ENCODE data around the gene BCKDHA. TPM values are rescaled to one million over a fixed set of nuclear protein-coding genes. Genes with fewer than 3 reads are reported as not detected.

The BCKDHA gene
- polyA plus RNA-seq, 1 of the 3 experiments (the other 2 are of a cell fraction) = 30.9 TPM

DNA sequence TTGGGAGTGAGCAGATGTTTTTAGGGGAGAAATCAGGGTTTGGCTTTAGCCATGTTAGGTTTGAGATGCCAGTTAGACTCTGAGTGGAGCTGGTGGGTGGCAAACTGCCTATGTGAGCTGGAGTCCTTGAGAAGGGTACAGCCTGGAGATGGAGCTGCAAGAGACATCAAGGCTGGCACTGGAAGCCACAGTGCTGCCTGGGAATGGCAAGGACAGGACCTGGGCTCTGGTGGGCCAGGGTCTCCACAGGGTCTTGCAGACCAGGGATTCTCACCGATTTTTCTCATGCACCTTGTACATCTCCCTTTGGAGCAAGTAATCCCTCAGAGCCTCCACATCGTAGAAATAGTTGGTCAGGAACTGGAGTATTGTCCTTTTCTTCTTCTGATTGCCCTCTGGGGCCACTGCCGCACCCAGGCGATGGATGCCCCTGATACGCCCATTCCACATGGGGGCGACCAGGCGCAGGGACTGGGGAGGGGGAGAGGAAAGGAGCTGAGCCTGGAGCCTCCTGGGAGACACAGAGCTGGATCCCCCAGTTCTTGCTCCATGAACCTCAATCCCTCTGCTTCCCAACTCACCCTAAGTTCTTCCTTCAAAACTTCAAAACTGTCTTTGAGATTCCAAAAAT is 40.4 kb downstream of the BCKDHA start:
- Histone ChIP-seq H3K27me3 (ENCODE audit: insufficient read depth) (peaks cover 4% of the 10 kb centered on the region; the same call in 1 of the 2 replicates), H4K20me1 (ENCODE audit: insufficient read depth) (no peaks in the 10 kb centered on the region), H3K4me2 (no peak overlapping the region), H3K9me3 (no peaks in the 10 kb centered on the region), H3K27ac (ENCODE audit: low read depth in 2 of 2, low read length in 1 of 2) (no peak overlapping the region), H3K9me2 (no peaks in the 10 kb centered on the region), H2AFZ (ENCODE audit: low read depth) (no peak overlapping the region), H3K4me3 (ENCODE audit: low read depth in 2 of 2, low read length in 1 of 2) (no peak overlapping the region), H3K4me1 (ENCODE audit: control insufficient read depth in 1 of 2, insufficient read depth in 2 of 2, low read depth in 1 of 2, low read length in 1 of 2) (peaks cover 0 to 4% of the 10 kb centered on the region in 2 experiments; a peak in 3 of 4 replicates), H3F3A (replicated peaks; ENCODE audit: insufficient read depth) (no peaks in the 10 kb centered on the region), H3K9ac (no peak overlapping the region), H3K36me3 (replicated peaks in 1 of 2; ENCODE audit: control insufficient read depth in 1 of 2, insufficient read depth in 2 of 2, low read length in 1 of 2) (peaks cover 0 to 14% of the 10 kb centered on the region in 2 experiments), H3K79me2 (ENCODE audit: insufficient read depth) (peaks cover 13% of the 10 kb centered on the region; the same call in 1 of the 2 replicates)
- TF ChIP-seq CHD2 (IDR thresholded peaks at IDR 0.05; ENCODE audit: low read length, partially characterized antibody) (no peak), GABPA (IDR thresholded peaks at IDR 0.05; ENCODE audit: low read depth) (no peak)
- no peak for DNase-seq
- ChIA-PET POLR2A (no interaction called here), CTCF (interaction anchor here (0.8 to 1.9 kb wide), 3 partner anchors 11 to 132 kb away, joined by 3 to 4 read pairs (median 4); partner anchors contain the start of gene B3GNT8)
- 92% methylated on average over 7 of the region's 7 CpGs for WGBS (ENCODE audit: low lambda C conversion rate)

DNA sequence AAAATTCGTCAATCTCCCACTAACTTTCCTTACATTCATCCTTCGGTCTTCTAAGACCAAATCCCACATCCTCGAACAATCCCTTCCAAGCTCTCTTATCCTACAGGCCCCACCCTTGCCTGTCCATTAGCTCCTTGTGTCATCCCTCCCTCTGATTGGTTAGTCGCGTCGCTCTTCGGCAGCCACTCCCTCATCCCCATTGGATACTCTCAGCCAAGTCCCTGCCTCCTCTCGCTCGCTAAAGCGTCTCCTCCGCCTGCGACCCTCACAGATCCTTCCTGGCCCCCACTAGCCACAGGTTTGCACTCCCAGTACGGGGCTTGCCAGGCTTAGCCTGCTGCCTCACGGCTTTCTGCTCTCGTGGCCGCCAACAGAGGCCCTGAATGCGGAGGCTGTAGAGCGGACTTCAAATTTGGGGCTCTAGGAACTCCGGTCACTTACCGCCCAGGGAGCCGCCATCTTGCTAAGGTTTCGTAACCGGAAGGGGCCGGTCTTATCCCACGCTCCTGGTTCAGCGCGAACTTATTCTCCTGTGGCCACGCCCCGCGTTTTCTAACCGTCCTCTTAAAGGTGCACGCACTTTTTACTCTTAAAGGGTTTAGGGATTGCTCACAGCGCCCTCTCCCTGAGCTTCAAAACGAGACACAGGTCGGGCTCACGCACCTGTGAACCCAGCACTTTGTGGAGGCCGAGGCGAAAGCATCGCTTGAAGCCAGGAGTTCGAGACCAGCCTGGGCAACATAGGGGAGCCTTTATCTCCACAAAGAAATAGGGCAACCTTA is 42.0 kb downstream of the BCKDHA start, which contains the start of gene DMAC2:
DMAC2 (minus strand) TSS at position 472 of the 782 bp plus-strand sequence; CDS start at position 459, 13 bp downstream.
- ChIA-PET POLR2A (interaction anchor here (1.0 to 1.5 kb wide), 3 partner anchors 9 to 13 kb away, joined by 3 to 7 read pairs (median 6); partner anchors contain the start of gene B3GNT8), CTCF (interaction anchor here (0.5 to 3.0 kb wide), 8 partner anchors 9 to 132 kb away, joined by 3 to 23 read pairs (median 8); partner anchors contain the start of gene B3GNT8)
- Histone ChIP-seq H3K4me3 (ENCODE audit: low read depth in 2 of 2, low read length in 1 of 2) (peak within 1 kb of the TSS; percentile 80 to 90), H3K79me2 (ENCODE audit: insufficient read depth) (peaks cover 13% of the 10 kb centered on the region; the same call in 1 of the 2 replicates), H3F3A (replicated peaks; ENCODE audit: insufficient read depth) (no peaks in the 10 kb centered on the region), H3K9me2 (no peaks in the 10 kb centered on the region), H4K20me1 (ENCODE audit: insufficient read depth) (no peaks in the 10 kb centered on the region), H3K27me3 (ENCODE audit: insufficient read depth) (peaks cover 18% of the 10 kb centered on the region; the same call in 1 of the 2 replicates), H3K9me3 (no peaks in the 10 kb centered on the region), H3K36me3 (replicated peaks in 1 of 2; ENCODE audit: control insufficient read depth in 1 of 2, insufficient read depth in 2 of 2, low read length in 1 of 2) (peaks cover 0 to 10% of the 10 kb centered on the region in 2 experiments), H3K9ac (peak within 1 kb of the TSS; percentile 82), H3K27ac (ENCODE audit: low read depth in 2 of 2, low read length in 1 of 2) (peak within 1 kb of the TSS; percentile 92 to 93), H3K4me1 (ENCODE audit: control insufficient read depth in 1 of 2, insufficient read depth in 2 of 2, low read depth in 1 of 2, low read length in 1 of 2) (peaks cover 0 to 4% of the 10 kb centered on the region in 2 experiments; a peak in 3 of 4 replicates), H2AFZ (ENCODE audit: low read depth) (peak within 1 kb of the TSS; percentile 87), H3K4me2 (peak within 1 kb of the TSS; percentile 79)
- peak; percentile 94 for DNase-seq
- 1% methylated on average over 40 of the region's 40 CpGs for WGBS (ENCODE audit: low lambda C conversion rate)
- TF ChIP-seq MXI1 (IDR thresholded peaks at IDR 0.05; ENCODE audit: low read depth, low read length) = peak; percentile 66
- TF ChIP-seq ELF1 (IDR thresholded peaks at IDR 0.05) = peak; percentile 23; the same call in 1 of the 2 replicates
- no peak for TF ChIP-seq RXRA (IDR thresholded peaks at IDR 0.05; ENCODE audit: borderline replicate concordance, low read depth)
- TF ChIP-seq JUND (IDR thresholded peaks at IDR 0.05) = no peak
- TF ChIP-seq TCF12 (IDR thresholded peaks at IDR 0.05) = no peak
- TF ChIP-seq RFX5 (IDR thresholded peaks at IDR 0.05; ENCODE audit: low read length) = peak; percentile 70
- peak; percentile 17; the same call in 1 of the 2 replicates for TF ChIP-seq SIN3A (IDR thresholded peaks at IDR 0.05; ENCODE audit: borderline replicate concordance, low read depth, low read length)
- TF ChIP-seq POLR2AphosphoS5 (IDR thresholded peaks at IDR 0.05; ENCODE audit: low read depth, low read length) = peak; percentile 85
- no peak for TF ChIP-seq TEAD4 (IDR thresholded peaks at IDR 0.05; ENCODE audit: borderline replicate concordance, insufficient read depth)
- peak; percentile 19 for TF ChIP-seq SMC3 (IDR thresholded peaks at IDR 0.05; ENCODE audit: low read depth, low read length)
- TF ChIP-seq EZH2phosphoT487 (IDR thresholded peaks at IDR 0.05; ENCODE audit: borderline replicate concordance, low read depth) = no peak
- no peak for TF ChIP-seq MEF2A (IDR thresholded peaks at IDR 0.05; ENCODE audit: borderline replicate concordance, low read depth)
- TF ChIP-seq PBX3 (IDR thresholded peaks at IDR 0.05) = 0 out of 2 replicates have a peak, but pooled peaks have one; percentile 17
- no peak for TF ChIP-seq GATA2 (CRISPR knock-in tag; IDR thresholded peaks at IDR 0.05)
- peak; percentile 79 for TF ChIP-seq GABPA (IDR thresholded peaks at IDR 0.05; ENCODE audit: low read depth)
- peak; percentile 92 for TF ChIP-seq MAX (IDR thresholded peaks at IDR 0.05; ENCODE audit: low read depth)
- TF ChIP-seq FOXJ3 (CRISPR knock-in tag; IDR thresholded peaks at IDR 0.05) = no peak
- peak; percentile 47 for TF ChIP-seq RAD21 (IDR thresholded peaks at IDR 0.05; ENCODE audit: low read length)
- no peak for TF ChIP-seq FOXM1 (IDR thresholded peaks at IDR 0.05; ENCODE audit: low read depth)
- TF ChIP-seq FOSL2 (IDR thresholded peaks at IDR 0.05; ENCODE audit: borderline replicate concordance, low read depth) = no peak
- no peak for TF ChIP-seq USF1 (IDR thresholded peaks at IDR 0.05; ENCODE audit: borderline replicate concordance, low read depth)
- TF ChIP-seq IRF3 (IDR thresholded peaks at IDR 0.05; ENCODE audit: low read depth, low read length) = no peak
- TF ChIP-seq YY1 (IDR thresholded peaks at IDR 0.05; ENCODE audit: low read depth) = peak; percentile 98
- no peak for TF ChIP-seq NFIC (IDR thresholded peaks at IDR 0.05; ENCODE audit: borderline replicate concordance)
